GM18868 (cell line): ENCODE data around the gene KDM2B.
"Not testable (repeated sequence)": the region's sequence is repeated elsewhere in the genome, so short reads cannot be mapped to it uniquely, and the experiment has no call there.

Experiments
- ATAC-seq: cut with Tn5 transposase; IDR thresholded peaks from one replicate; pipeline ENCODE4 v1.9.1; 2021; ENCODE audit warnings: mild to moderate bottlenecking, moderate library complexity; ENCODE audit not compliant: unreplicated experiment

KDM2B gene

DNA sequence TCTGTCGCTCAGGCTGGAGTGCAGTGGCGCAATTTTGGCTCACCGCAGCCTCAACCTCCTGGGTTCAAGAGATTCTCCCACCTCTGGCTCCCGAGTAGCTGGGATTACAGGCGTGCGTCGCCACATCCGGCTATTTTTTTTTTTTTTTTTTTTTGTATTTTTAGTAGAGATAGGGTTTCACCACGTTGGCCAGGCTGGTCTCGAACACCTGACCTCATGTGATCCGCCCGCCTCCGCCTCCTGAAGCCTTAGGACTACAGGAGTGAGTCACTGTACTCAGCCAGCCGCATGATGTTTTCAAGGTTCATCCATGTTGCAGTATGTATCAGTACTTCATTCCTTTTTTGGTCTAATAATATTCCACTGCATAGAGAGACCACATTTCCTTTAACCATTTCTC lies 183.3 kb downstream of the KDM2B start:
- no peak for ATAC-seq

DNA sequence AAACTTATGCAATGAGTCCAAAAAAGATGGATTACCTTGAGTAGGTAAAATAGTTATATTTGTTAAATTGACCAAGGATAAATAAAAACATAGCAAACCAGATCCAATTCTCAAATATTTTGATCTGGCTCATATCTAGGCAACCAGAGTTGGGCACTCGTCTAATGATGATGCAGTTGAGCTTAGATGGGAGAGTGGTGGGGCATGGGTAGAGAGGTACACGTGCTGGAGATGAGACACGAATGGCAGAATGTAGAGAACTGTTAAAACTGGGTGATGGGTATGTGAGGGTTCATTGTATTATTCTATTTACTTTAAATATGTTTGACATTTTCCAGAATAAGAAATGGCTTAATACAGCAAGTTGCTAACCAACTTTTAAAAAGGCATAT lies 188.5 kb downstream of the KDM2B start:
- ATAC-seq, result no peak

DNA sequence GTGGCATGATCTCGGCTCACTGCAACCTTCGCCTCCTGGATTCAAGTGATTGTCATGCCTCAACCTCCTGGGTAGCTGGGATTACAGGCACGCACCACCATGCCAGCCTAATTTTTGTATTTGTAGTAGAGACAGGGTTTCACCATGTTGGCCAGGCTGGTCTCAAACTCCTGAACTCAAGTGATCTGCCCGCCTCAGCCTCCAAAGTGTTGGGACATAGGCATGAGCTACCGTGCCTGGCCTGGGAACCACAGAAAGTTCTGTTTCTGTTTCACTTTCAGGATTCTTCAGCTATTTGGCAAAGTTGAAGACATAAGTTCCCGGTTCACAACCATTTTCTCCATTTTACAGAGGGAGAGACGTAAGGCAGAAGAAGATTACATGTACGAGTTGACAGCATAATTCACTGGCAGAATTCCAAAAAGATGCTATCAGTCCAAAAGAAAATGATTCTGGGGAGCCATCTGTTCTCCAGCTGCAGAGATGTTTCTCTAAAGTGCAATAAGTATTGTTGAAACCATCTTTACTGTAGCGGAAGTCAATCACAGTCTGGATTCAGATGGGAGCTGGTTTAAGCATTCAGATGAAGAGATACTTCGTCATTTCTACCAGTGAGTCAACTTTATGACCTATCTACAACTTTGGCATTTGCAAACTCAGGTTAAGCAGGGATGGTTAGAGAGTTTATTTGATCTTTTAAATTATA lies 189.1 kb downstream of the KDM2B start:
- no peak for ATAC-seq

DNA sequence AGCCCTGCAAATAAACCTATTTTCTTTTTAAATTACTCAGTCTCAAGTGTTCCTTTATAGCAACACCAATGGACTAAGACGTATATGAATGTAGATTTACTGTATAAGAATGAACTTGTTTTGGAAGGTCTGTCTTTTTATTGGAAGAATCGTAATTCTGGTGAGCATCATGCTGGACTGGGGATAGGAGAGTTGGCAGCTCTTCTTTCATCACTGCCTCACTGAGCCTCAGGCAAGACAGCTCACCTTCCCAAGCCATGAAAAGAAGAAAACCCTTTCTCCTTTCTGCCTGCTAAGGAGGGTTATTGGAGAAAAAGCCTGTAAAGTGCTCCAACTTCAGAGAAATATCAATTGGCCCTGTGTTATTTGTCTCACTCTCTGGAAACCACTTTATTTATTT lies 190.0 kb downstream of the KDM2B start:
- ATAC-seq, result no peak

DNA sequence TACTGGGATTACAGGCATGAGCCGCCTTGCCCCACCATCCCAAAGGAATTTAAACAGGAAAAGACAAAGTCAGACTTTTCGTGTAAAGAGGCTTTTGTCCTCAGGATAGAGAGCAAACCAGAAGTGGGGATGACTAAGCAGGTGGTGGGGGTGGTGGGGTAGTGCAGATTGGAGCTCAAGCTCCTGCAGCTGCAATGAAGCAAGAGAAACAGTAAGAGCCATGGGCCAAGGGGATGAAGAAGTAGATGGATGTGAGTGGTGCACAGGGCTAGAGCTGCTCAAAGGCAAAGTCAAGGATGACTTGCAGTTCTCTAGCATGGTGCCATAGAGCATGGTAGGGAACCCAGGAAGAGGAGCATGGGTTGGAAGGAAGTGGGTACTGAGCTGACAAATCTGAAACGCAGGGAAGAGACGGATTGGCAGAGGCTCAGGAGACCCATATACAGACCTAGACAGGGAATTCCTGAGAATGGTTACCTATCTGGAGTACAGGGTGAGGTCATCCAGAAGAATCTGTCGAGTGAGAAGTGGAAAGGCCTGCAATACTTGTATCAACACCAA lies 192.3 kb downstream of the KDM2B start:
- ATAC-seq, result no peak

DNA sequence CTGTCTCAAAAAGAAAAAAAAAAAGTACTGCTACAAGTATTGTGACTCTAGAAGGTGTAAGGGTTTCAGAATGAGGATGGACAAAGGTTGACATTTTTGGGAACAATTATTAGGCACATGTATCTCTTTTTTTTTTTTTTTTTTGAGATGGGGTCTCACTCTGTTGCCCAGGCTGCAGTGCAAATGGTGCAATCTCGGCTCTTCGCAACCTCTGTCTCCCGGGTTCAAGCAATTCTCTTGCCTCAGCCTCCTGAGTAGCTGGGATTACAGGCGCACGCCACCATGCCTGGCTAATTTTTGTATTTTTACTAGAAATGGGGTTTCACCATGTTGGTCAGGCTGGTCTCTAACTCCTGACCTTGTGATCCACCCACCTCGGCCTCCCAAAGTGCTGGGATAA lies 195.9 kb downstream of the KDM2B start:
- ATAC-seq, result not testable (repeated sequence)

DNA sequence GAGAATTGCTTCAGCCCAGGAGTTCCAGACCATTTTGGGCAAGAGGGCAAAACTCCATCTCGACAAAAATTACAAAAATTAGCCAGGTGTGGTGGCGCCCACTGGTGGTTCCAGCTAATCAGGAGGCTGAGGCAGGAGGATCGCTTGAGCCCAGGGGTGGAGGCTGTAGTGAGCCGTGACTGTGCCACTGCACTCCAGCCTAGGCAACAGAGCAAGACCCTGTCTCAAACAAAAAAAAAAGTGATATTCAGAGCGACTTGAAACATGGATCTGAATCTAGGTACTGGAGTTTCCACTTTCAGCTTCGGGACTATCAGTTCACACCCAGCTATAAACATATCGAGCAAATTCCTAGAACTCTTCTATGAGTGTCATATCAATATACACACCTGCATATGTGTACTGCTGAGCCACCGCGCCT lies 197.2 kb downstream of the KDM2B start:
- ATAC-seq, result no peak

DNA sequence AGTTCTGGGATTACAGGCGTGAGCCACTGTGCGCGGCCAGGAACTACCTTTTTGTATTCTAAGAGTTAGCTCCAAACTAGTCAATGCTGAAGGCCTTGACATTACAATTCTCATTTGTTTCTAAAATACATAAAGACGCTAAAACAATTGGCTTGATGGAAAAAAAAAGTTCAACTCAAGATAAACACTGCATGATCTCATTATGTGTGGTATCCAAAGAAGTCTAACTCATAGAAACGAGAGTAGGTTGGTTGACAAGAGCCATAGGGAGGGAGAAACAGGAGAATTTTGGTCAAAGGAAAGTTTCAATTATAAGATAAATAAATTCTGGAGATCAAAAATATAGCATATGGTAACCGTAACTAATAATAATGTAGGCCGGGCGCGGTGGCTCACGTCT lies 200.9 kb downstream of the KDM2B start:
- no peak for ATAC-seq
